Body of pancreas (tissue), 4 donors: ENCODE measurements around the gene CHFR.

ENCODE experiments used
- POLR2A ChIP-seq, 3 donors: fragments of 450-650 bp; IDR thresholded peaks; one replicate each; pipeline ENCODE4 v1.6.1; 2016; ENCODE audit warnings: antibody characterized with exemption in 3 of 3, mild to moderate bottlenecking in 2 of 3
- TF ChIP-seq, protein P1 (sequence below), 7 experiments: fragments of 450-650 bp in 4 of 7; fragments of 200-600 bp in 3 of 7; sonication (generic) in 3 of 7; IDR thresholded peaks; one replicate each; pipeline ENCODE4 v1.5.1; 2016 to 2019; ENCODE audit warnings: antibody characterized with exemption in 7 of 7

DNA sequence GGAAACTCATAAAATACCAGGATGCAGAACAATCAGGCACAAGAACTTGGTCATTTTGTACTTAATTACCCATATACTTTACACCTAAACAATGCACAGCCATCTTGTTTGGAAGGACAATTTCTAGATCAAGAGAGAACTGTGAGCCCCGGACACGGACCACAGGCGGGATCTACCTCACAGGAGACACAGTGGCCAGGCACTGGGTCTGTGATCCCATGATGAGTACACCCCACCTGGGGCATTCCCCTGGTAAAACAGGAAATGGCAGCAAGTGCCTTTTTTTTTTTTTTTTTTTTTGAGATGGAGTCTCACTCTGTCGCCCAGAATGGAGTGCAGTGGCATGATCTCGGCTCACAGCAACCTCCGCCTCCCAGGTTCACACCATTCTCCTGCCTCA is 74.0 kb downstream of the CHFR start:
- TF ChIP-seq POLR2A (IDR thresholded peaks at IDR 0.05): no peak
- TF ChIP-seq, protein P1, sequence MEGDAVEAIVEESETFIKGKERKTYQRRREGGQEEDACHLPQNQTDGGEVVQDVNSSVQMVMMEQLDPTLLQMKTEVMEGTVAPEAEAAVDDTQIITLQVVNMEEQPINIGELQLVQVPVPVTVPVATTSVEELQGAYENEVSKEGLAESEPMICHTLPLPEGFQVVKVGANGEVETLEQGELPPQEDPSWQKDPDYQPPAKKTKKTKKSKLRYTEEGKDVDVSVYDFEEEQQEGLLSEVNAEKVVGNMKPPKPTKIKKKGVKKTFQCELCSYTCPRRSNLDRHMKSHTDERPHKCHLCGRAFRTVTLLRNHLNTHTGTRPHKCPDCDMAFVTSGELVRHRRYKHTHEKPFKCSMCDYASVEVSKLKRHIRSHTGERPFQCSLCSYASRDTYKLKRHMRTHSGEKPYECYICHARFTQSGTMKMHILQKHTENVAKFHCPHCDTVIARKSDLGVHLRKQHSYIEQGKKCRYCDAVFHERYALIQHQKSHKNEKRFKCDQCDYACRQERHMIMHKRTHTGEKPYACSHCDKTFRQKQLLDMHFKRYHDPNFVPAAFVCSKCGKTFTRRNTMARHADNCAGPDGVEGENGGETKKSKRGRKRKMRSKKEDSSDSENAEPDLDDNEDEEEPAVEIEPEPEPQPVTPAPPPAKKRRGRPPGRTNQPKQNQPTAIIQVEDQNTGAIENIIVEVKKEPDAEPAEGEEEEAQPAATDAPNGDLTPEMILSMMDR (IDR thresholded peaks at IDR 0.05): no peak
